ENCODE data around the gene CDKL1.
A peak's percentile ranks its signal among the peaks of the same experiment; 100 is the strongest.

CDKL1 gene

DNA sequence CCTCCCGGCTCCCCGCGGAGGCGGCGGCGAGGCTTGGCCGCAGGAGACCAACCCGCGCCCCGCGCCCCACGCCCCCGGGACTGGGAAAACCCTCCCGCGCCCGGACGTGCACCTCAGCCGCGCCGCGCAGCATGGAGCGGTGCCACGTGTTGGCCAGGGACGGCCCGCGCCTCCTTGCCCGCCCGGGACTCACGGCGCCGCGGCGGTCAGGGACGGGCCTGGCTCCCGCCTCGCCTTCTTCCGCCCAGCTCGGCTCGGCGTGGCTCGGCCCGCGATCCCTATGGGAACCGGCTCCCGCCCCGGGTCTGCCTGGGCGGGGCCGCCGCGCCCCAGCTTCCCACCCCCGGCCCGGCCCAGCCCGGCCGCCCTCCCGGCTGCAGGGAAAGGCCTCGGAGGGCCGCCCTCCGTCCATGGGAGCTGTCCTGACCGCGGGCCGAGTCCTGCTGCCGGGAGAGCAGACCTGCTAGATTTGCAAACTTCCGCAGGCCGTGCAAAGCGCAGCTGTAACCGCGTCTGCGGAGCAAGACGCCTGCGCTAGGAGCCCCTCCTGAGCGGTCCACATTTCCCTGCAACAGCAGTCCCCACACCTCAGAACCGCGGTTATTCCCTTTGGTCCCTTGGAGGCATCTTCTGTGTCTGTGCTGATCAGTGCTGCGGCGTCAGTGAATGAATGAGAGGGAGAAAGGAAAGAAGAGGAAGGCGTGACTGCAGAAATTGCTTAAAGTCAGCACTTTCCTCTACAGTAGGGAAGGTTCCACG, at the start of gene CDKL1:
Gene CDKL1 (minus strand): TSS at position 251 of the 759 bp plus-strand sequence. CDS start 1,013 bp downstream, outside the sequence.
- no peak for FAIRE-seq

DNA sequence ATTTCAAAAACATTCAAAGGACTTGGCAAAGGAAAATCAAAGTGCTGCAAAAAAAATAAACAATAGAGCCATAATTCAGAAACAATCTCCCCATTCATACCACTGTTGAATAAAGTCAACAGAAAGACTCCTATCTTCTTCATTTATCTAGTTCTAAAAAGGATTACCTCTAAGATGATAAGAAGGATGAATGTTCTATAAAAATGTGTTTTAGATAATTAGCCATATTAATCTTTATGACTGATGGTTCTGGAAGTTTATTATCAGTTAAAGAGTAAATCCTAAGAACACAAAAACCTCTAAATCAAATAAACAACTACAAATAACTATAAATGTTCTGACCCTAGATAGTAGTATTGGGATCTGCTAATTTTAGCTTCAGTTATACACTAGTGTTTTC, 37.8 kb upstream of the CDKL1 start:
- FAIRE-seq = peak; percentile 43

DNA sequence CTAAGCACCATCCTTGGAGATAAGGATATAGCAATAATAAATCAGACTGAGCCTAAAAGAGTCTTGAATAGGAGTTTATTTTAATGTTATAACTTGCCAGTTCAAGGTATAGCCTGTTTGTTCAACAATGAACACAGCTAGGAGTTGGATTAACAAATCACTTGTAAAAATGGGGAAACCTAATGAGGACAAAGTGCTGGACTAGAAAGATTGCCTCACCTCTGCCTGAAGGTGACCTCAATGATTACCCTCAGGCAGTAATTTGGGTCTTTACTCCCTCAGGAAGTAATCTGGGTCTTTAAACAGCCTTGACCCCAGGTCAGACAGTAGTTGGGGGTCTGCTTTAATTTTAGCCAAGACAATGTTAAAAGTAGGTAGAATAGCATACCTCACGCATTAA, 35.5 kb upstream of the CDKL1 start:
- no peak for FAIRE-seq

DNA sequence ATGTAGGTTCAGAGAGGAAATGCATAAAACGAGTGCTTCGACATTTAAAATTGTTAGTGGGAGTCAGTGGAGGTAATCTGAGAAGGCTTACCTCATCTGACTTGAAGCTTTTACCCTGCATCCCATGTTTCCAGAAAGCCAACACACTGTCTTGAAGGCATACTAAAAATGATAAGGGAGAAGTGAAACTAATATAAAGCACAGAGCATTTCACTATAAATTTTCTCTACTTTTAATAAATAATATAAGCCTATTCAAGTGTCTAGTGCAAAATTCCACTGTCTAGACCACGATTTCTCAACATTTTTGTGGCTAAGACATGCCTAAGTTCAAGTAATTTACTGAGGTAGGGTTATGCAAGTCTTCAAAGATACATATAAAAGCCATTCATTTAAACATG, 29.1 kb upstream of the CDKL1 start:
- no peak for FAIRE-seq

DNA sequence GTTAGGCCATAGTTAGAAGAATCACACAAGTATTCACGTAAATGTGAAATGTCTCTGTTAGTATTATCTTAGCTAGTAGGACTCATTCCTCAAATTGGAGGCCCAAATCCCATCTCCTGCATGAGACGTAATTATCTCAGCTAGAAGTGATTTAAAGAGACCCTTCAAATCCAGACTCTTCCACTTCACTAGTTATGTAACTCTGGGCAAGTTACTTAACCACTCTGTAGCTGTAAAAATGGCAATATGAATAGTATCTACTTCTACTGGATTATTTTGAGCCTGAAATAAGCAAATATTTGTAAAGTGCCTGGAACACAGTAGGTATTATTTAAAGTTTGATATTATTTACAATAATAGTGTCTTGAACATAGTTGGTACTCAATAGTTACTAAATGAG, 28.4 kb upstream of the CDKL1 start:
- FAIRE-seq = no peak

DNA sequence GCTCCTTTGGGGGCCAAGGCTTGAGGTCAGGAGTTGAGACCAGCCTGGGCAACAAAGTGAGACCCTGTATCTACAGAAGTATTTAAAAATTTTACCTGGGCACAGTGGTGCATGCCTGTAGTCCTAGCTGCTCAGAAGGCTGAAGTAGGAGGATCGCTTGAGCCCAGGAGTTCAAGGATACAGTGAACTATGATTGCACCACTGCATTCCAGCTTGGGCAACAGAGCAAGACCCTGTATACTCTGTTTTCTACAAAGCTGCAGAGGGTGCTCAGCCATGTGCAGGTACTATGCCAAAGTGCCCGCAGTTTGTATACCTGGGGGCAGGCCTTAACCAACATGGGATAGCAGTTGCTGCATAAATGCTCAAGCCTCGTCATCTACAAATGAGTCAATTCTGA, 26.8 kb upstream of the CDKL1 start:
- FAIRE-seq = no peak

DNA sequence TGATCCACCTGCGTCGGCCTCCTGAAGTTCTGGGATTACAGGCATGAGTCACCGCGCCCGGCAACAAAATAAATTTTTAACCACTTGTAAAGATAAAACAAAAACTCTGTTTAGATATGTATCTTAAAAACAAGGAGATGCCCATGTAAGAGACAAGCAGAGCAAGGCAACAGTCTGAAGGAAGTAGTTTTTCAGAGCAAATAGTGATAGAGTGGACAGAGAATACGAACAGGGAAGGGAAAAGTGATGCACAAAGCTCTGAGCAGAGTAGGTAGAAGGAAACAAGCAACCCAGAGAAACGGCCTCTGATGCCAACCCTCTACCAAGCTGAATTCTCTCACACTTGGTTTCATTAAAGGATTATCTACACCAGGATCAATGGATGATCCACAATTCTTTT, 24.8 kb upstream of the CDKL1 start:
- FAIRE-seq = no peak

DNA sequence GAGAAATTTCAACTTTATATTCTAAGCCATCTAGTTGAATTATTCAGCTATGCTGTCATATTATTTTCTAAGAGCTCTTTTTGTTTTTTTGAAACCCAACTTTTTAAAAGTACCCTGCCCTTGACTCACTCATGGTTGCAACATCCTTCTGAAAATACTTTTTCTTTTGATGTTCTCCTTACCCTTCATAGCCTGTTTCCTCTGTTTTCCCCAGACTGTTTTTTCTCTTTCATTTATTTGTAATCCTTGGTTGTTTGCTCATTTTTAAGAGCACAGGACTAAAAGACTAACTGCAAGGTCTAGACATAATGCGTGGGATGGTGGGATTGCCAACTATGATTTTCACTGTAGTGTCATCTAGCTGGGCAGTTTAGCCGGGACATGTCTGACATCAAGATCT, 21.2 kb upstream of the CDKL1 start:
- FAIRE-seq = no peak

DNA sequence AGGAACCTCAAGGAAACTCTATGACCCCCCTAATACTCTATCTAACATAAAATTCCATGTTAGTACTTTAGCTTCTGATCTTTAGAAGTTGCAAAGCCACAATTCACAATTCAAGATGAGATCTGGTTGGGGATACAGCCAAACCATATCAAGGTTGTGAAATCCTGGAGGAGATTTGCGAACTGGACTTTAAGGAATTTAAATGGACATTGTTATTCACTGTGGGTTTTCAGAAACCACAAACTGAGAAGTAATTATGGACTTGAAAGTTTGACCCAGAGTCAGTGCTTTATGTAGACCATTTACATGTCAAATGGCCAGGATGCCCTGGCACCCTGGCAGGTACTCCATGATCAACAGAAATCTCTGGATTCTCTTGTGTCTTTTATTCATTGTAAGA, 14.2 kb upstream of the CDKL1 start:
- no peak for FAIRE-seq

DNA sequence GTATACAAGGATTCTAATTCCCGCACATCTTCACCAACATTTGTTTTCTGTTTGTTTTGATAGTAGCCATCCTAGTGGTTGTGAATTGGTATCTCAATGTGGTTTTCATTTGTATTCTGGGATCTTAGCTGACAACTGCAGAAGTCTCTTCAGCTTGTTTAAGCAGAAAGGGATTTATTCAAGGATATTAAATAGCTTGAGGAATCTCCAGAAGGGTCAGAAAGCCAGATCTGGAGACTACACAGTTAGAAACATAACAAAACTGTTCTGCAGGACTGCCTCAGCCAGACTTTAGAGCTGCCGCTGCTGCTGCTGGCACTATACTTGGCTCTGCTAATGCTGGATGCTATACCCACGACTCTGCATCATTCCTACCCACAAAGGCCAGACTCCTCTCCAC, 13.4 kb upstream of the CDKL1 start:
- no peak for FAIRE-seq

DNA sequence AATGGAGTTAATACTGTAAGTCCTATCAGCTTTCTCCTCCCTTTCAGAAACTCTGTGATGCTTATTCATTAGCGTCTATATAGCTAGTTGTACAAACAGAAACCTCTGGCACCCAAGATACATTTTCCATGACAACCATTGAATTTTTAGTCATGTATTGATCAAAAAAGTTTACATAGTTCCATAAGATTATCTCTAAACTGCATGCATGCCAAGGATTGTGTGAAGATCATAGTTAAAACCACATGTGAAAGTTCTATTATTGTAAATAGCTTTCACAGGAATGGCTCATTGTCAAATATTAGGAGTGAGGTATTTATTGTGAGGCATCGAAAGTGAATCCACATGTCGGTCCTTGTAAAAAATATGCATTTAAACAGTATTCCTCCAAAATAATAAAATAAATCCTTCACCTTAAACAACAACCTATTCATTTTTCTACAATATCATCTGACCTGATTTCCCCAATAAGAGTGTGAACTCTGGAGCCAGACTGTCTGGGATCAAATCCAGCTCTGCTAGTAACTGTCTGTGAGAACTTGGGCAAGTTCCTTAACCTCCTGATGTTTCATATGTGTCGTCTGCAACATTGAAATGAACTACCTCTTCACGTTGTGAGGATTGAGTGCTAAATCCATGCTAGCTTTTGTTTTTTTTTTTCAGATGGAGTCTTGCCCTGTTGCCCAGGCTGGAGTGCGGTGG, 10.6 kb upstream of the CDKL1 start:
- no peak for FAIRE-seq

DNA sequence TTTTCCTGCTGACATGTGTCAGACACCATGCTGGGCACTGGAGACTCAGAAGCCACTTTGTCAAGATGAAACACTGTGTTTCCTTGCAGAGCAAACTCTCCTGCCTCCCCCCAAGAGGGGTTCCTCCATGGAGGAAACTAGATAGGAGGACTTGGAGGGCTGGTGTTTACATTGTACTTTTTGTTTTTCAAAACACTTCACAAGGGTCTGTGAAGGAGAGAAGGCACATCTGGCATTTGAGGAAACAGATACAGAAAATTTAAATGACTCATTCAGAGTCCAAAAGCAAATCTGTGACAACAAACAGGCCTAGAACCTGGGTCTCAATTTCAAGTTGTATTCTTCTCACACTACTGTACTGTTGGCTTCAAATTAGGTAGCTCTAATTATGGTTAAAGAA, 6.7 kb upstream of the CDKL1 start:
- FAIRE-seq = no peak

DNA sequence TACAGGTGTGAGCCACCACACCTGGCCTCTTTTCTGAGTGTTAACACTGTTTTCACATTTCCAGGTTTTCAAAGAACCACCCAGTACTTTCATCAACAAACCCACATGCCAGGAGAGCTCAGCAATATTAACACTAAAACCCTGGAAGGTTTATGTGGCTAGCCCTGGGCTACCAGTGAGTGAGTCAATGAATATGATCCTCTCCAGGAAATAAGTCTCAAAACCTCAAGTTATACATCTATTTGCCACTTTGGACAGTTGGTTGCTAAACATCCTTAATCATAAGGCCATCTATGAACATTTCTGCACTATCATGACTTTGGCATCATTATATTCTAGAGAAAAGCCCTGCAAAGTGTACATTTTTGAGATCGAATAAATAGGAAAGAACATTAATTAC, 6.3 kb upstream of the CDKL1 start:
- no peak for FAIRE-seq

DNA sequence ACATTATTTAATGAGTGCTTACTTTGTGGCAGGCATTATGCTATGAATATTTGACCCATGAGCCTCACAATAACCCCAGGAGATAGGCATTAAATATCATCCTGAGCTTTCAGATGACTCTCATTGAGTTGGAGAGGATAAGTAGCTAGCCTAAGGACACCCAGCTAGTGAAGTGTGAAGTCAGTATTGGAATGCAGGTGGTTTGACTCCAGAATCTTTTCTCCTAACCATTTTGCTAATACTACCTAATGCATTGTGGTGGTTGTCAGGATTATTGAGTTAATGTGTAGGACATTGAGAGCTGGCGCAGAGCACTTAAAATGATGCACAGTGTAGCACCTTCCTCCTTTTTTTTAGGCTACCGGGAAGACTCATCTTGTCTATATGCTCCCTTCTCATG, 3.8 kb upstream of the CDKL1 start:
- no peak for FAIRE-seq

DNA sequence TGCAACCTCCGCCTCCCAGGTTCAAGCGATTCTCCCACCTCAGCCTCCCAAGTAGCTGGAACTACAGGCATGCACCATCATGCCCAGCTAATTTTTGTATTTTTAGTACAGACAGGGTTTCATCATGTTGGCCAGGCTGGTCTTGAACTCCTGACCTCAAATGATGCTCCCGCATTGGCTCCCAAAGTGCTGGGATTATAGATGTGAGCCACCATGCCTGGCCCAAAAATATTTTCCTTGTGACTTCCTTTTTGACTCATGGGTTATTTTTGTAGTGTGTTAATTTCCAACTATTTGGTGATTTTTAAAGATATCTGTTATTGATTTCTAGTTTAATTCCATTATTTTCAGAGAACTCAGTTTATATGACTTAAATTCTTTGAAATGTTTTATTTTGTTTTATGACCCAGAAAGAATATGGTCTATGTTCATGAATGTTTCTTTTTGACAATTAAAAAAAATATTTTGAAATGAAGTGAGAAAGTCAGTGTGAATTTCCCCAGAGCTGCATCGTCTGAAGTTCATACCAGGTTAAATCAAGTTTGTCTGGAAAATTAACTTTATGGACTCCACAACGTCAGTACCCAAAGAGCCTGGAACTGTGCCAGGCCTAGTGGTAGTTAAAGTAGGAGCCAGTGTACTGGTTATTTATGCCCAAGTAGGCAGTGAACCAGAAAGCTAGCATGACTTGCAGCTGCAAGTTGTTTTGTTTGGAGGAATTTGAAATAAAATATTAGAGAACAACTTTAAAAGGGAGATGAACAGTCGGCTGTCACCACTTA, 2.8 kb upstream of the CDKL1 start:
- no peak for FAIRE-seq

DNA sequence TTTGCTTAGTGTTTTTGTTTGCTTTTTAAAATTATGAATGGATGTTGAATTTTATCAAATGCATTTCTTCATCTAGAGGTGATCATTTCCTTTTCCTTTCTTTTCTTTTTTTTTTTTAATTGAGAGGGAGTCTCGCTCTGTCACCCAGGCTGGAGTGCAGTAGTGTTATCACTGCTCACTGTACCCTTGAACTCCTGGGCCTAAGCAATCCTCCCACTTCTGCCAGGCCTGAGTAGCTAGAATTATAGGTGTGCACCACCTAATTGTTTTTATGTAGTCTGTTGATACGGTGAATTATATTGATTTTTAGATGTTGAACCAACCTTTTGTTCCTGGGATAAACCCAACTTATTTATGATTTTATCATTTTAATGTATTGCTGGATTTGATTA, 1.5 kb upstream of the CDKL1 start:
- no peak for FAIRE-seq

DNA sequence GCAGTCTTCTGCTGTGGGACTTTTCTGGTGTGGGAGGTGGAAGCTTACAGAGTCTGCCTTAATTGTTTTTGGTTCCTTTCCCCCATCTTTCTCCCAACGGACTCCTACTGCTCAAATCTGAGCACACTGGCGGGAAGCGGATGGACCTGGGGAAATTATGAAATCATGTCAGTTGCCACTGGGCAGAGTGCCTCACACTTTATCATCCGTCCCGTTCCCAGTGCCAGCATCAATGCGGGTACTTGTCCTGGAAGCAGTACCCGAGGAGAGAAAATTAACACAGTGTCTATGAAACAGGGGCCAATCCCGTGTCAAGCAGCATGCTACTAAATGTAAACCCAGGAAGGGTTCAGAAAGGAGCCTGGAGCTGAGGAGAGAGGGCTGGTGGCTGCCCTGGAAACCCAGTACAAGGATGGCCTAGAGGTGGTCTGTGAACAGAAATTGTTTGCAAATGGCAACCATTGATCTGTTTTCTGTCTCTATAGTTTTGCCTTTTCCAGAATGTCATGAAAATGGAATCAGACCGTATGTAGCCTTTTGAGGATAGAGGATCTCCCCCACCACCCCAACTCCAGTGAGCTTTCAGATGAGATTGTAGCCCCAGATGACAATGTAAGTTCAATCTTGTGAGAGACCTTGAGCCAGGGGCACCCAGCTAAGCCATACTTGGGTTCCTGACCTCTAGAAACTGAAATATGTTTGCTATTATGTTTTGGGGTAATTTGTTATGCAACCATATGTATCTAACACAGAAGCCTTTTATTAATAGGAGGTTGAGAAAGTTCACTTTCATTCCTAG, 908 bp upstream of the CDKL1 start:
- no peak for FAIRE-seq

DNA sequence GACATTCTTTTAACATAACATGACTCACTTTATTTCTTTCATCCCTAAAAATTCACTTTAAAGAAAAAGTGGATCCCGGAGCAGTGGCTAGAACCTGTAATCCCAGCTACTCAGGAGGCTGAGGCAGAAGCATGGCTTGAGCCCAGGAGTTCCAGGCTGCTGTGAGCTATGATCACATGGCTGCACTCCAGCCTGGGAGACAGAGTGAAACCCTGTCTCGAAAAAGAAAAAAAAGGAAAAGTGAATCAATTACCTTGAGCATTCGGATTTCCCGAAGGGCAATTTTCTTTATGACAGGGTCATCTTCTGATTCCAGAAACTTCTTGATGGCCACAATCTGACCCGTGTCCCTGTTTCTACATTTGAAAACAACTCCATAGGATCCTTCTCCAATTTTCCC, 1.2 kb downstream of the CDKL1 start:
- no peak for FAIRE-seq

DNA sequence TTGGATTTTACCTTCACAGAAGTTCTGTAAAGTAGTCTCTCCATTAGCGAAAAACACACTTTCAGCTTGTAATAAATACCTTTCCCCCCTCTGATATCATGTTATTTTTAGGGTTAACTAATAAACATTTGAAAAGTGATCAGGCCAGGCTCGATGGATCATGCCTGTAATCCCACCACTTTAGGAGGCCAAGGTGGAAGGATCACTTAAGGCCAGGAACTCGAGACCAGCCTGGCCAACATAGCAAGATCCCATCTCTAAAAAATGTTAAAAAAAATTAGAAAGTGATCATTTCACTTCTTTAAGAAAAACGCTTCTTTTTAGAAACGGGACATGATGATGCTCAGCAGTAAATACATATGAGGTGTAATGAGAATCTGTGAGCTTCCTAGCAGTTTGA, 2.0 kb downstream of the CDKL1 start:
- no peak for FAIRE-seq

DNA sequence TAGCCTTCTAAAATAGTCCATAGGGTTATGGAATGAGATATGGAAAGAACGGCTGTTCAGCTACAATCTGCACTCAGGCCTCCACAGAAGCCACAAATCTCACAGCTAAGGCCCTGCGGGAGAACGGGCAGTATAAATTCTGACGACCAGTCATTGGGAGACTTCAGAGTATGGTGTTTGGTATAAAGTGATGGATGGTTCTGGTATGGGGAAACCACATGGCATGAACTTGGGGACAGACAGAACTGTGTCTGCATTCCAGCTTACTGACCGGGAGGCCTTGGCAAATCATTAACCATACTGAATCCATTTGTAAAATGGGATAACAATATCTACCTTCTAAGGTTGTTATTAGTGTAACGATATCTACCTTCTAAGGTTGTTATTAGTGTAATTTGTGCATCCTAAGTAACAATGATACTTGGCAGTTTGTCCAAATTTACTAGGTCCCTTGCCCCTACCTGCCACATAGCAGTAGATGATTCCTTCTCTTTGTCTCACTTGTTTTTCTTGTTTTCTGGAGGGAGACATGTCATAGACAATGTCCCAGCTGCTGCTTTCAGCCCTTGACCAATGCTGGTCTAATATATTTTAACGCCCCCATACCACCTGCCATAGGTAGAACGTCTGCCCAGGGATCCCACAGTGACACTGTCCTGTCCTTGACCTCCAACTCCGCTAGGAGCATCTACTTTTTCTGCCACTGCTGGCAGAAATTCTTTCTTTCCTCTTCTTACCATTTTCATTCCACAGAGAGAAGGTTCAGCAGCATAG, 6.8 kb downstream of the CDKL1 start:
- FAIRE-seq = no peak

DNA sequence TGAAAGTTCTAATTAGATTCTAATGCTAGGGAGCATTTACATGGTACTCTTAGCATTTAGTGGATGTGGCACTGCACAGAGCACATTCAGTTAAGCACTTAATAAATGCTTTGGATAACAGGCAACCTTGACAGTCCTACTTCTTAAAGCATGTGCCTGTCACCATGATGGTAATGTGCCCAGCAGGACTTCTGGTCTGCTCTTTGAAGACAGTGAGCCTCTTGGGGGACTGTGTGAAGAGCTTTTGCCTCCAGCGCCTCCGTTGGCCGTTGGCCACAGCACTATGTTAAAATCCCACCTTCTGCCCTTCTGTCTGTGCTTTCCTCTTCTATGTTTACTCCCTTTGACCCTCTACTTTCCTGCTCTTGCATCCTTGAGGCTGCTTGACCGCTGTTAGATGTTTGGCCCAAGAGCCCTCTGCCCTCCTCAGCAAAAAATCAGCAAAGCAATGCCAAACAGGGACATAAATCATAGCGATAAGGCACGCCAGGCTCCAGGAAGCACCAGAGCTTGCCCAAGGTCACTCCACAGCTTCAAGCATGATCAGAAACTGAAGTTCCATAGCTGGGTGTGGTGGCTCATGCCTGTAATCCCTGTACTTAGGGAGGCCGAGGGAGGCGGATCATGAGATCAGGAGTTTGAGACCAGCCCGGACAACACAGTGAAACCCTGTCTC, 8.3 kb downstream of the CDKL1 start:
- no peak for FAIRE-seq

DNA sequence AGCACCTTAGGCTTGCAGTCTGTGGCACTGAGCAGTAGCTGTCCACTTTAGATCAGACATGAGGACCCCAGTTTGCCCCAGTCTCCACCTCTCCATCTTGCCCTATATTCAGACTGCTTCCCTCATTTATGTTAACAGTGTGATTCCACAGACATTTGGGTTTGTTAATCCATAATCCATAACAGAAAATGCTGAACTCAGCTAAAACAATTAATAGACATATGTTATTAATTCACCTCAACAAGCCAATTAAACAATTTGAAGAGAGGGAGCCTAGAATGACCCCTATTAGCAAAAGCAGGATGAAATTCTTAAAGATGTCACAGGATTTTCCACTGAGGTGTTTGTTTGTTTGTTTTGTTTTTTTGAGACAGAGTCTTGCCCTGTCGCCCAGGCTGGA, 9.1 kb downstream of the CDKL1 start:
- no peak for FAIRE-seq
